ENCODE results near the gene SLC25A26.

- TF ChIP-seq CTCF (IDR thresholded peaks at IDR 0.05) (no peak), EP300 (IDR thresholded peaks at IDR 0.05) (no peak)
Observed at GRCh38 chr3:66265649-66266048, 44.8 kb downstream of the SLC25A26 start.

Data from tibial nerve (tissue), 4 donors.